Loucy (cell line): ENCODE data around the gene STPG4.

Source experiments
- H2AFZ ChIP-seq: fragments of 200-600 bp; sonication (generic); 2 replicates; pipeline ENCODE4 v1.6.0; 2016; ENCODE audit warnings: antibody characterized with exemption, mild to moderate bottlenecking, low read length, moderate library complexity
- H3F3A ChIP-seq: fragments of 200-600 bp; 2 replicates; pipeline ENCODE4 v1.6.0; 2016; ENCODE audit warnings: antibody characterized with exemption, low read depth, mild to moderate bottlenecking
- H3K27me3 ChIP-seq: fragments of 200-600 bp; sonication (generic); 2 replicates; pipeline ENCODE4 v1.6.1; 2014; ENCODE audit warnings: low read length, mild to moderate bottlenecking; ENCODE audit not compliant: insufficient read depth, poor library complexity, severe bottlenecking
- H3K36me3 ChIP-seq: fragments of 200-600 bp; sonication (generic); 2 replicates; pipeline ENCODE4 v1.6.1; 2016; ENCODE audit warnings: low read length; ENCODE audit not compliant: insufficient read depth
- H3K4me1 ChIP-seq: fragments of 200-600 bp; sonication (generic); 2 replicates; pipeline ENCODE4 v1.5.1; 2014; ENCODE audit warnings: low read length, mild to moderate bottlenecking; ENCODE audit not compliant: insufficient read depth, poor library complexity, severe bottlenecking
- H3K4me2 ChIP-seq: fragments of 200-600 bp; sonication (generic); 2 replicates; pipeline ENCODE4 v1.6.0; 2014; ENCODE audit warnings: antibody characterized with exemption, low read length, low read depth, mild to moderate bottlenecking; ENCODE audit not compliant: poor library complexity, severe bottlenecking
- H3K4me3 ChIP-seq: fragments of 200-600 bp; sonication (generic); 2 replicates; pipeline ENCODE4 v1.5.1; 2014; ENCODE audit warnings: low read length, mild to moderate bottlenecking, mixed read lengths; ENCODE audit not compliant: poor library complexity, severe bottlenecking
- H3K79me2 ChIP-seq: fragments of 200-600 bp; sonication (generic); 2 replicates; pipeline ENCODE4 v1.6.1; 2014; ENCODE audit warnings: low read length; ENCODE audit not compliant: insufficient read depth
- H3K9ac ChIP-seq: fragments of 200-600 bp; sonication (generic); 2 replicates; pipeline ENCODE4 v1.6.0; 2014; ENCODE audit warnings: mild to moderate bottlenecking, low read depth, low read length, moderate library complexity; ENCODE audit not compliant: poor library complexity, severe bottlenecking
- H3K9me2 ChIP-seq: fragments of 200-600 bp; sonication (generic); replicated peaks from 2 replicates; pipeline ENCODE4 v1.6.1; 2016; ENCODE audit warnings: low read depth, low read length, mixed read lengths
- H3K9me3 ChIP-seq: fragments of 200-600 bp; sonication (generic); 2 replicates; pipeline ENCODE4 v1.6.1; 2014; ENCODE audit warnings: mild to moderate bottlenecking, antibody characterized with exemption, low read length, low read depth; ENCODE audit not compliant: insufficient read depth
- H4K20me1 ChIP-seq: fragments of 200-600 bp; sonication (generic); 2 replicates; pipeline ENCODE4 v1.6.0; 2014; ENCODE audit warnings: antibody characterized with exemption, low read length, mild to moderate bottlenecking; ENCODE audit not compliant: insufficient read depth, poor library complexity, severe bottlenecking
- EZH2phosphoT487 ChIP-seq: fragments of 200-600 bp; IDR thresholded peaks from 2 replicates; pipeline ENCODE4 v1.6.1; 2018; ENCODE audit warnings: antibody characterized with exemption, mild to moderate bottlenecking, moderate library complexity, borderline replicate concordance
- TF ChIP-seq, protein P1 (sequence below): fragments of 200-600 bp; sonication (generic); conservative IDR thresholded peaks from 2 replicates; pipeline ENCODE4 v1.5.1; 2014; ENCODE audit warnings: mild to moderate bottlenecking, antibody characterized with exemption, low read length

Gene STPG4

GRCh38 chr2:47050762-47051161 is 104.3 kb downstream of the STPG4 start:
- TF ChIP-seq EZH2phosphoT487: no peak
- TF ChIP-seq, protein P1, sequence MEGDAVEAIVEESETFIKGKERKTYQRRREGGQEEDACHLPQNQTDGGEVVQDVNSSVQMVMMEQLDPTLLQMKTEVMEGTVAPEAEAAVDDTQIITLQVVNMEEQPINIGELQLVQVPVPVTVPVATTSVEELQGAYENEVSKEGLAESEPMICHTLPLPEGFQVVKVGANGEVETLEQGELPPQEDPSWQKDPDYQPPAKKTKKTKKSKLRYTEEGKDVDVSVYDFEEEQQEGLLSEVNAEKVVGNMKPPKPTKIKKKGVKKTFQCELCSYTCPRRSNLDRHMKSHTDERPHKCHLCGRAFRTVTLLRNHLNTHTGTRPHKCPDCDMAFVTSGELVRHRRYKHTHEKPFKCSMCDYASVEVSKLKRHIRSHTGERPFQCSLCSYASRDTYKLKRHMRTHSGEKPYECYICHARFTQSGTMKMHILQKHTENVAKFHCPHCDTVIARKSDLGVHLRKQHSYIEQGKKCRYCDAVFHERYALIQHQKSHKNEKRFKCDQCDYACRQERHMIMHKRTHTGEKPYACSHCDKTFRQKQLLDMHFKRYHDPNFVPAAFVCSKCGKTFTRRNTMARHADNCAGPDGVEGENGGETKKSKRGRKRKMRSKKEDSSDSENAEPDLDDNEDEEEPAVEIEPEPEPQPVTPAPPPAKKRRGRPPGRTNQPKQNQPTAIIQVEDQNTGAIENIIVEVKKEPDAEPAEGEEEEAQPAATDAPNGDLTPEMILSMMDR: no peak
- H3K27me3 ChIP-seq: no peaks in the 10 kb centered on the region
- H3K4me2 ChIP-seq: no peak overlapping the region
- no peak overlapping the region for H3K4me3 ChIP-seq
- no peak overlapping the region for H2AFZ ChIP-seq
- no peaks in the 10 kb centered on the region for H4K20me1 ChIP-seq
- H3F3A ChIP-seq: no peaks in the 10 kb centered on the region
- H3K36me3 ChIP-seq: peaks cover 29% of the 10 kb centered on the region; the same call in 1 of the 2 replicates
- H3K9me2 ChIP-seq: no peaks in the 10 kb centered on the region
- no peaks in the 10 kb centered on the region for H3K4me1 ChIP-seq
- no peaks in the 10 kb centered on the region for H3K79me2 ChIP-seq
- H3K9me3 ChIP-seq: no peaks in the 10 kb centered on the region
- no peak overlapping the region for H3K9ac ChIP-seq

GRCh38 chr2:47050021-47050760 is 104.9 kb downstream of the STPG4 start:
- no peaks in the 10 kb centered on the region for H3K9me3 ChIP-seq
- H4K20me1 ChIP-seq: no peaks in the 10 kb centered on the region
- no peak overlapping the region for H3K4me2 ChIP-seq
- H3K4me1 ChIP-seq: no peaks in the 10 kb centered on the region
- no peaks in the 10 kb centered on the region for H3K9me2 ChIP-seq
- peaks cover 29% of the 10 kb centered on the region; the same call in 1 of the 2 replicates for H3K36me3 ChIP-seq
- H3F3A ChIP-seq: no peaks in the 10 kb centered on the region
- no peak overlapping the region for H3K4me3 ChIP-seq
- no peaks in the 10 kb centered on the region for H3K79me2 ChIP-seq
- no peak overlapping the region for H3K9ac ChIP-seq
- TF ChIP-seq, protein P1: no peak
- no peak for TF ChIP-seq EZH2phosphoT487
- H2AFZ ChIP-seq: no peak overlapping the region
- H3K27me3 ChIP-seq: no peaks in the 10 kb centered on the region

GRCh38 chr2:47049502-47049901 is 105.6 kb downstream of the STPG4 start:
- Histone ChIP-seq H3K79me2 (no peaks in the 10 kb centered on the region), H3K4me1 (no peaks in the 10 kb centered on the region), H3K9ac (no peak overlapping the region), H3F3A (no peaks in the 10 kb centered on the region), H2AFZ (no peak overlapping the region), H3K36me3 (peaks cover 29% of the 10 kb centered on the region; the same call in 1 of the 2 replicates), H3K4me3 (no peak overlapping the region), H3K27me3 (no peaks in the 10 kb centered on the region), H3K4me2 (no peak overlapping the region), H4K20me1 (no peaks in the 10 kb centered on the region), H3K9me3 (no peaks in the 10 kb centered on the region), H3K9me2 (no peaks in the 10 kb centered on the region)
- TF ChIP-seq, protein P1: no peak
- no peak for TF ChIP-seq EZH2phosphoT487
